Activated CD4-positive, alpha-beta memory T cell treated with anti-CD3 and anti-CD28 coated beads, Interleukin-2, amount 10 ng/mL, durations not matched to agents 7 days and 5 days (primary cell): Measurements from ENCODE around the gene MEGF11. TPM values are rescaled to one million over a fixed set of nuclear protein-coding genes. Genes with fewer than 3 reads are reported as not detected.

Source experiments
- CTCF ChIA-PET: fragments of 350-600 bp; sonication (Branson Sonifier 250); formaldehyde crosslinking; loops from one replicate; lab custom pipeline; 2021; ENCODE audit warnings: antibody characterized with exemption, inconsistent platforms; lab: Charles Lee
- POLR2A ChIA-PET: fragments of 350-600 bp; sonication (Branson Sonifier 250); formaldehyde crosslinking; loops from one replicate; lab custom pipeline; 2021; ENCODE audit warnings: antibody characterized with exemption; lab: Charles Lee
- DNase-seq: peaks from one replicate; pipeline ENCODE4 v3.0.0-alpha.2; 2020
- H3K27ac Mint-ChIP-seq: one replicate; pipeline ENCODE4 v1.8.0; 2021; ENCODE audit warnings: mild to moderate bottlenecking, mixed read lengths
- H3K27me3 Mint-ChIP-seq: one replicate; pipeline ENCODE4 v1.8.0; 2021; ENCODE audit warnings: mixed read lengths
- H3K36me3 Mint-ChIP-seq: one replicate; pipeline ENCODE4 v1.8.0; 2021; ENCODE audit warnings: low read depth, mixed read lengths
- H3K4me1 Mint-ChIP-seq: one replicate; pipeline ENCODE4 v1.8.0; 2021; ENCODE audit warnings: mixed read lengths
- H3K4me3 Mint-ChIP-seq: one replicate; pipeline ENCODE4 v1.8.0; 2021; ENCODE audit warnings: mild to moderate bottlenecking, mixed read lengths
- H3K9me3 Mint-ChIP-seq: one replicate; pipeline ENCODE4 v1.8.0; 2021; ENCODE audit warnings: mixed read lengths
- total RNA-seq, 2 experiments: library from RNA; stranded (reverse); gene quantifications; one replicate each; pipeline ENCODE4 v1.2.3, GENCODE V29; 2021

MEGF11 gene
- total RNA-seq, 2 experiments from 2014 or later = not detected

- Mint-ChIP-seq H3K27ac (no peak overlapping the region), H3K4me1 (no peaks in the 10 kb centered on the region), H3K27me3 (peaks cover 54% of the 10 kb centered on the region), H3K36me3 (no peaks in the 10 kb centered on the region), H3K9me3 (no peaks in the 10 kb centered on the region), H3K4me3 (no peak overlapping the region)
- POLR2A ChIA-PET = no interaction called here
- CTCF ChIA-PET = interaction anchor here (1.9 kb wide), 1 partner anchor 11 kb away, joined by 8 read pairs; no protein-coding TSS in a partner anchor
- no peak for DNase-seq
These were observed 282.4 kb downstream of the MEGF11 start for GRCh38 chr15:65970937-65971740.

GRCh38 chr15:65969865-65970816 is 283.4 kb downstream of the MEGF11 start:
- peaks cover 50% of the 10 kb centered on the region for H3K27me3 Mint-ChIP-seq
- DNase-seq = no peak
- no peaks in the 10 kb centered on the region for H3K9me3 Mint-ChIP-seq
- POLR2A ChIA-PET = no interaction called here
- H3K27ac Mint-ChIP-seq = no peak overlapping the region
- H3K4me3 Mint-ChIP-seq = no peak overlapping the region
- H3K36me3 Mint-ChIP-seq = no peaks in the 10 kb centered on the region
- CTCF ChIA-PET = interaction anchor here (1.9 kb wide), 1 partner anchor 12 kb away, joined by 8 read pairs; no protein-coding TSS in a partner anchor
- no peaks in the 10 kb centered on the region for H3K4me1 Mint-ChIP-seq

- H3K4me3 Mint-ChIP-seq = no peak overlapping the region
- H3K4me1 Mint-ChIP-seq = no peaks in the 10 kb centered on the region
- no peaks in the 10 kb centered on the region for H3K36me3 Mint-ChIP-seq
- no peak overlapping the region for H3K27ac Mint-ChIP-seq
- ChIA-PET CTCF (no interaction called here), POLR2A (no interaction called here)
- H3K9me3 Mint-ChIP-seq = no peaks in the 10 kb centered on the region
- peaks cover 43% of the 10 kb centered on the region for H3K27me3 Mint-ChIP-seq
- no peak for DNase-seq
These were observed 285.0 kb downstream of the MEGF11 start for GRCh38 chr15:65968511-65968910.

GRCh38 chr15:65964792-65965433 is 288.6 kb downstream of the MEGF11 start:
- CTCF ChIA-PET = no interaction called here
- Mint-ChIP-seq H3K27ac (no peak overlapping the region), H3K4me3 (no peak overlapping the region), H3K9me3 (no peaks in the 10 kb centered on the region), H3K27me3 (peaks cover 38% of the 10 kb centered on the region), H3K36me3 (no peaks in the 10 kb centered on the region), H3K4me1 (no peaks in the 10 kb centered on the region)
- DNase-seq = no peak
- POLR2A ChIA-PET = no interaction called here

- POLR2A ChIA-PET = no interaction called here
- Mint-ChIP-seq H3K4me1 (no peaks in the 10 kb centered on the region), H3K36me3 (no peaks in the 10 kb centered on the region), H3K9me3 (no peaks in the 10 kb centered on the region), H3K4me3 (no peak overlapping the region), H3K27me3 (peaks cover 34% of the 10 kb centered on the region), H3K27ac (no peak overlapping the region)
- CTCF ChIA-PET = no interaction called here
- no peak for DNase-seq
These were observed 289.6 kb downstream of the MEGF11 start for GRCh38 chr15:65963911-65964482.

GRCh38 chr15:65963358-65963757 is 290.2 kb downstream of the MEGF11 start:
- DNase-seq = no peak
- Mint-ChIP-seq H3K9me3 (no peaks in the 10 kb centered on the region), H3K27me3 (peaks cover 34% of the 10 kb centered on the region), H3K27ac (no peak overlapping the region), H3K4me3 (no peak overlapping the region), H3K36me3 (no peaks in the 10 kb centered on the region), H3K4me1 (no peaks in the 10 kb centered on the region)
- CTCF ChIA-PET = no interaction called here
- POLR2A ChIA-PET = no interaction called here

GRCh38 chr15:65962187-65962586 is 291.4 kb downstream of the MEGF11 start:
- CTCF ChIA-PET = no interaction called here
- Mint-ChIP-seq H3K36me3 (no peaks in the 10 kb centered on the region), H3K9me3 (no peaks in the 10 kb centered on the region), H3K4me1 (no peaks in the 10 kb centered on the region), H3K27me3 (peaks cover 27% of the 10 kb centered on the region), H3K4me3 (no peak overlapping the region), H3K27ac (no peak overlapping the region)
- no peak for DNase-seq
- POLR2A ChIA-PET = no interaction called here

GRCh38 chr15:65960586-65960985 is 293.0 kb downstream of the MEGF11 start:
- H3K27me3 Mint-ChIP-seq = peaks cover 25% of the 10 kb centered on the region
- POLR2A ChIA-PET = no interaction called here
- CTCF ChIA-PET = no interaction called here
- H3K4me1 Mint-ChIP-seq = no peaks in the 10 kb centered on the region
- no peaks in the 10 kb centered on the region for H3K36me3 Mint-ChIP-seq
- no peak overlapping the region for H3K4me3 Mint-ChIP-seq
- no peaks in the 10 kb centered on the region for H3K9me3 Mint-ChIP-seq
- DNase-seq = no peak
- H3K27ac Mint-ChIP-seq = no peak overlapping the region

- no peak for DNase-seq
- Mint-ChIP-seq H3K27ac (no peak overlapping the region), H3K9me3 (no peaks in the 10 kb centered on the region), H3K36me3 (no peaks in the 10 kb centered on the region), H3K4me3 (no peak overlapping the region), H3K27me3 (peaks cover 24% of the 10 kb centered on the region), H3K4me1 (no peaks in the 10 kb centered on the region)
- ChIA-PET POLR2A (no interaction called here), CTCF (interaction anchor here (0.5 kb wide), 1 partner anchor 442 kb away, joined by 5 read pairs; no protein-coding TSS in a partner anchor)
These were observed 294.7 kb downstream of the MEGF11 start for GRCh38 chr15:65958835-65959234.

- Mint-ChIP-seq H3K27me3 (peaks cover 18% of the 10 kb centered on the region), H3K4me1 (no peaks in the 10 kb centered on the region), H3K27ac (no peak overlapping the region), H3K36me3 (no peaks in the 10 kb centered on the region), H3K9me3 (no peaks in the 10 kb centered on the region), H3K4me3 (no peak overlapping the region)
- ChIA-PET CTCF (no interaction called here), POLR2A (no interaction called here)
- DNase-seq = no peak
These were observed 296.1 kb downstream of the MEGF11 start for GRCh38 chr15:65957451-65957850.

GRCh38 chr15:65956899-65957298 is 296.7 kb downstream of the MEGF11 start:
- CTCF ChIA-PET = no interaction called here

GRCh38 chr15:65956307-65956706 is 297.2 kb downstream of the MEGF11 start:
- no peak overlapping the region for H3K27ac Mint-ChIP-seq
- DNase-seq = no peak
- peaks cover 14% of the 10 kb centered on the region for H3K27me3 Mint-ChIP-seq
- no peaks in the 10 kb centered on the region for H3K9me3 Mint-ChIP-seq
- CTCF ChIA-PET = no interaction called here
- H3K4me1 Mint-ChIP-seq = no peaks in the 10 kb centered on the region
- no peaks in the 10 kb centered on the region for H3K36me3 Mint-ChIP-seq
- POLR2A ChIA-PET = no interaction called here
- H3K4me3 Mint-ChIP-seq = no peak overlapping the region

More at GRCh38 chr15:65956899-65957298, 296.7 kb downstream of the MEGF11 start:
- Mint-ChIP-seq H3K27ac (no peak overlapping the region), H3K36me3 (no peaks in the 10 kb centered on the region), H3K27me3 (peaks cover 19% of the 10 kb centered on the region), H3K4me3 (no peak overlapping the region), H3K4me1 (no peaks in the 10 kb centered on the region), H3K9me3 (no peaks in the 10 kb centered on the region)
- POLR2A ChIA-PET = no interaction called here
- DNase-seq = no peak
